Measurements from ENCODE around the gene RPTOR. TPM values are rescaled to one million over a fixed set of nuclear protein-coding genes. Genes with fewer than 3 reads are reported as not detected.

RPTOR gene
- total and polyA plus RNA-seq, 4 experiments from 2014 or later, result 2.4 to 51.8 (median 29.6) TPM

- Histone ChIP-seq H3K9me3 (ENCODE audit: control insufficient read depth in 1 of 2, low read length in 2 of 2) (no peaks in the 10 kb centered on the region), H3K27ac (ENCODE audit: low read depth, low read length) (no peak overlapping the region), H3K4me1 (ENCODE audit: insufficient read depth, low read length) (peaks cover 44% of the 10 kb centered on the region), H3K36me3 (ENCODE audit: insufficient read depth, low read length) (no peaks in the 10 kb centered on the region), H3K4me3 (ENCODE audit: low read length in 2 of 2) (no peak overlapping the region), H3K27me3 (ENCODE audit: insufficient read depth, low read length) (no peaks in the 10 kb centered on the region)
- Mint-ChIP-seq H3K27ac (no peak overlapping the region), H3K9me3 (peaks cover 0 to under 1% (median 0%) of the 10 kb centered on the region in 8 donors), H3K4me3 (peak overlapping the region in 3 of 8 donors; percentile 7 to 69 (median 57)), H3K4me1 (peaks cover 28 to 57% (median 41%) of the 10 kb centered on the region in 4 donors), H3K27me3 (no peaks in the 10 kb centered on the region), H3K36me3 (peaks cover 2 to 34% of the 10 kb centered on the region in 2 donors)
- ChIA-PET POLR2A (ENCODE audit: partially characterized antibody) (no interaction called here), CTCF (ENCODE audit: partially characterized antibody) (interaction anchor here (1.8 kb wide), 1 partner anchor 255 kb away, joined by 5 read pairs; no protein-coding TSS in a partner anchor)
- no peak for DNase-seq
- intact Hi-C loops (cut with micrococcal nuclease), result no loop called here
These were observed 99.9 kb downstream of the RPTOR start for GRCh38 chr17:80644536-80644935.

DNA sequence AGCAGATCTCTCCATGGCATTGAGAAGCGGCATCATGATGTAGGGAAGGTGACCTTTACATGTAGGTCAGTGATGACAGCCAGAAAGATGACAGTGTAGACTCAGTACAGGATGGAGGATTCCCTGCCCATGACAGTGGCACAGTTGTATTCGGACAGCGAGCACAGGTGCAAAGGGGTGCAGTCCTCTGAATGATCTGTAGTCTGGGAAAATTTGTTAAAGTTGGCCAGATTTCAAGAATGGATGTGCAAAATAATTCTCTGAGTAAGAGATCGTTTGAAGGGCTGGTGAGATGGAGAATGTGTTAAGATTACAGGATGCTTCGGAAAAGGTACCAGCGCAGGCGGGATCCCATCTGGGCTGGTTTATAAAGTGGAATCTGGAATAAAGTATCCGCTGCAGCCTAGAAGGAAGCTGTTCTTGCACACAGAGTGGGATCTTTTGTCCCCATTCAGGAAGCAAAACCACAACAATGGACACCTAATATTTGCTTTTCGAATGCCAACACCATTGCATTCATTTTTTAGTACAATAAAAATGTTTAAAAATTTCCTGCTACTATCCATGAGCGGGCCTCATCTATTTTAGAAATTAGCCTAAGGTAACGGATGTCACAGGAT lies 101.2 kb downstream of the RPTOR start:
- DNase-seq, result no peak
- H3K9me3 ChIP-seq (ENCODE audit: control insufficient read depth in 1 of 2, low read length in 2 of 2), result no peaks in the 10 kb centered on the region
- Mint-ChIP-seq H3K27me3 (no peaks in the 10 kb centered on the region), H3K4me1 (peaks cover 36 to 69% (median 51%) of the 10 kb centered on the region in 4 donors), H3K4me3 (peak overlapping the region in 5 of 8 donors; percentile 21 to 66 (median 53)), H3K9me3 (peaks cover 0 to 2% (median 0%) of the 10 kb centered on the region in 8 donors), H3K27ac (peak overlapping the region in 2 of 7 donors; percentile 72 to 79), H3K36me3 (peaks cover 2 to 32% of the 10 kb centered on the region in 2 donors)
- POLR2A ChIA-PET (ENCODE audit: partially characterized antibody), result no interaction called here
- H3K36me3 ChIP-seq (ENCODE audit: insufficient read depth, low read length), result no peaks in the 10 kb centered on the region
- CTCF ChIA-PET (ENCODE audit: partially characterized antibody), result interaction anchor here (1.8 kb wide), 1 partner anchor 254 kb away, joined by 5 read pairs; no protein-coding TSS in a partner anchor
- no peak overlapping the region for H3K27ac ChIP-seq (ENCODE audit: low read depth, low read length)
- intact Hi-C loops (cut with micrococcal nuclease), result no loop called here
- H3K4me1 ChIP-seq (ENCODE audit: insufficient read depth, low read length), result peaks cover 57% of the 10 kb centered on the region
- H3K4me3 ChIP-seq (ENCODE audit: low read length in 2 of 2), result no peak overlapping the region
- H3K27me3 ChIP-seq (ENCODE audit: insufficient read depth, low read length), result no peaks in the 10 kb centered on the region

DNA sequence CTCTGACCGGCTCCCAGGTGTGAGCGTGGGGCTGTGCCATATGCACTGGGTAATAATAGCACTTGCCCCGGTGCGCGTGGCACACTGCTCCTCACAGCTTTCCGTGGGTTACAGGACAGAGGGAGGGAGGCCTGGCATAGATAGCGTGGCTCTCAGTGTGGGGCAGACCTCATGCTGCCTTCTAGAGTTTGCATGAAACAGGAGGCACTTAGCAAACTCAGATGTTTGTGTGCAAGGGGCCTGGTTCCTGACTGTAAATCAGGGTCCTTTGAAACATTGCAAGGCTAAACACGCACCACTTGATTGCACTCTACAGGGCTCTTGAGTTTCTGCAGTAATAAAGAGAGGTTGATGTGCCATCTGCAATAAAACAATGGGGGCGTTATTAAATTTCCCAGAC lies 101.7 kb downstream of the RPTOR start:
- Mint-ChIP-seq H3K36me3 (peaks cover 4 to 33% of the 10 kb centered on the region in 2 donors), H3K4me1 (peaks cover 40 to 74% (median 55%) of the 10 kb centered on the region in 4 donors), H3K4me3 (no peak overlapping the region), H3K27me3 (no peaks in the 10 kb centered on the region), H3K9me3 (peaks cover 0 to 2% (median 0%) of the 10 kb centered on the region in 8 donors), H3K27ac (no peak overlapping the region)
- Histone ChIP-seq H3K27ac (ENCODE audit: low read depth, low read length) (no peak overlapping the region), H3K4me1 (ENCODE audit: insufficient read depth, low read length) (peaks cover 61% of the 10 kb centered on the region), H3K36me3 (ENCODE audit: insufficient read depth, low read length) (no peaks in the 10 kb centered on the region), H3K9me3 (ENCODE audit: control insufficient read depth in 1 of 2, low read length in 2 of 2) (no peaks in the 10 kb centered on the region), H3K27me3 (ENCODE audit: insufficient read depth, low read length) (no peaks in the 10 kb centered on the region), H3K4me3 (ENCODE audit: low read length in 2 of 2) (no peak overlapping the region)
- POLR2A ChIA-PET (ENCODE audit: partially characterized antibody), result interaction anchor here (2.1 kb wide), 1 partner anchor 9 kb away, joined by 8 read pairs; no protein-coding TSS in a partner anchor
- intact Hi-C loops (cut with micrococcal nuclease), result no loop called here
- CTCF ChIA-PET (ENCODE audit: partially characterized antibody), result interaction anchor here (1.7 kb wide), 1 partner anchor 253 kb away, joined by 8 read pairs; no protein-coding TSS in a partner anchor
- no peak for DNase-seq

GRCh38 chr17:80647746-80648145 lies 103.1 kb downstream of the RPTOR start:
- ChIA-PET POLR2A (ENCODE audit: partially characterized antibody) (interaction anchor here (1.1 to 2.2 kb wide), 5 partner anchors 10 to 186 kb away, joined by 4 to 9 read pairs (median 6); no protein-coding TSS in a partner anchor), CTCF (ENCODE audit: partially characterized antibody) (interaction anchor here (1.0 to 1.7 kb wide), 3 partner anchors 9 to 251 kb away, joined by 3 to 8 read pairs (median 4); no protein-coding TSS in a partner anchor)
- no peak for DNase-seq
- no peaks in the 10 kb centered on the region for H3K36me3 ChIP-seq (ENCODE audit: insufficient read depth, low read length)
- H3K27me3 ChIP-seq (ENCODE audit: insufficient read depth, low read length), result no peaks in the 10 kb centered on the region
- no peaks in the 10 kb centered on the region for H3K9me3 ChIP-seq (ENCODE audit: control insufficient read depth in 1 of 2, low read length in 2 of 2)
- Mint-ChIP-seq H3K4me1 (peaks cover 46 to 82% (median 63%) of the 10 kb centered on the region in 4 donors), H3K27ac (peak overlapping the region; percentile 3 to 95 (median 77)), H3K27me3 (no peaks in the 10 kb centered on the region), H3K4me3 (peak overlapping the region in 7 of 8 donors; percentile 5 to 75 (median 59)), H3K9me3 (peaks cover 0 to 2% (median 0%) of the 10 kb centered on the region in 8 donors), H3K36me3 (peaks cover 4 to 33% of the 10 kb centered on the region in 2 donors)
- H3K4me1 ChIP-seq (ENCODE audit: insufficient read depth, low read length), result peaks cover 61% of the 10 kb centered on the region
- intact Hi-C loops (cut with micrococcal nuclease), result loop anchor here (2.0 kb wide), 1 partner anchor 17 kb away; no protein-coding TSS in a partner anchor
- H3K4me3 ChIP-seq (ENCODE audit: low read length in 2 of 2), result no peak overlapping the region
- H3K27ac ChIP-seq (ENCODE audit: low read depth, low read length), result no peak overlapping the region

DNA sequence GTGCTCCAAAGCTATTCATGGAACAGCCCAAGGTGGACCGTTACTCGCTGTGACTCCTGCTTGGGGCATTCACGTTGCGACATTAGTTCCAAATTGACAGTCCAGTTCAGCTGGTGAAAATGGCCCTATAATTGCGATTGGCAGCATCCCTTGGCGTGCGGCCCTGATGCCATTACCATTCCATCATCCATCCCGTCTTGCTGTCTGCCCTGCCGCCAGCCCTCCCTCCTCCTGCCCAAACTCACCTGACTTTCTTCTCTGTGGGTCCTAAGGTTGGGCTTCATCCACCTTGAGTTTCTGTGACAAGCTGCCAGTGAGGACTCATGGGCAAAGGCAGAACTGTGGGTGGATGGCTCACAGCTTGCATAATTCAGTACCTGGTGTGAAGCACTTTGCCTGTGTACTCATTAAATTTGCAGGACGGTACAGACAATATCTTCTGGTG lies 104.6 kb downstream of the RPTOR start:
- Mint-ChIP-seq H3K4me1 (peaks cover 47 to 82% (median 65%) of the 10 kb centered on the region in 4 donors), H3K9me3 (peaks cover 0 to 2% (median 0%) of the 10 kb centered on the region in 8 donors), H3K27ac (peak overlapping the region; percentile 49 to 95 (median 88)), H3K4me3 (peak overlapping the region in 7 of 8 donors; percentile 59 to 89 (median 74)), H3K27me3 (no peaks in the 10 kb centered on the region), H3K36me3 (peaks cover 2 to 26% of the 10 kb centered on the region in 2 donors)
- CTCF ChIA-PET (ENCODE audit: partially characterized antibody), result interaction anchor here (0.8 to 1.4 kb wide), 3 partner anchors 11 to 250 kb away, joined by 3 read pairs; no protein-coding TSS in a partner anchor
- Histone ChIP-seq H3K4me1 (ENCODE audit: insufficient read depth, low read length) (peaks cover 61% of the 10 kb centered on the region), H3K27ac (ENCODE audit: low read depth, low read length) (peak overlapping the region; percentile 3), H3K9me3 (ENCODE audit: control insufficient read depth in 1 of 2, low read length in 2 of 2) (no peaks in the 10 kb centered on the region), H3K4me3 (ENCODE audit: low read length in 2 of 2) (peak overlapping the region in 1 of 2 donors; percentile 51), H3K27me3 (ENCODE audit: insufficient read depth, low read length) (no peaks in the 10 kb centered on the region), H3K36me3 (ENCODE audit: insufficient read depth, low read length) (no peaks in the 10 kb centered on the region)
- intact Hi-C loops (cut with micrococcal nuclease), result loop anchor here (2.0 kb wide), 1 partner anchor 16 kb away; no protein-coding TSS in a partner anchor
- POLR2A ChIA-PET (ENCODE audit: partially characterized antibody), result interaction anchor here (0.7 to 3.0 kb wide), 11 partner anchors 11 to 240 kb away, joined by 3 to 21 read pairs (median 4); no protein-coding TSS in a partner anchor
- no peak for DNase-seq

DNA sequence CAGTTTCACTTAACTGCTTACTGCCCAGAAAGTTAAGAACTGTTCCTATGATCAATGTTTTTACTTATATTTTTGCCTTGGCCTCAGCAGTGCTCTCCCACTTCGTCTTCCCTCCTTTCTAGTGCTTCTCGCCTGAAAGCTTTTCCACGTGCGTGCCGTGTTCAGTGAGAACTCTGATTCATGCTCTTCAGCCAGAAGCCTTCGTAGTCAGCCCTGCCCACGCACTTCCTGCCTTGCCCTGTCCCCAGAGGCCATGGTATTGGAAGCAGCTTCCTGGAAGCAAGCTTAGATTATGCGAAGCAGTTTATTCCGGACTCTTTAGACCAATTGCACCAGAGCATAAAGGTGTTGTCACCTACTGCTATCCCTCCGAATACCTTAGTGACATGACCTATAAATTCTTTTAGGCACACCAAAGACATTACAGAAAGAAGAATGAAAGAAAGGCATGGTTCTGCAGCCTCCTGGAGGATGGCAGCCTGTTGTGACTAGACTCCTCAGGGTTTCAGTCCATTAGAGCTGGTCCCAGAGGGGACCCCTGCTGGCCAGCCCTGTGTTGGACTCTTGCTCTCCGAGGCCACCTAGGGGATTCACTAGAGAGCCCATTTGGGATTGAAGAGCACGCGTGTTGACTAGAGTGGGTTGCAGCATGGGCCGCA lies 105.2 kb downstream of the RPTOR start:
- Histone ChIP-seq H3K9me3 (ENCODE audit: control insufficient read depth in 1 of 2, low read length in 2 of 2) (no peaks in the 10 kb centered on the region), H3K27ac (ENCODE audit: low read depth, low read length) (peak overlapping the region; percentile 3), H3K4me3 (ENCODE audit: low read length in 2 of 2) (peak overlapping the region in 1 of 2 donors; percentile 51), H3K27me3 (ENCODE audit: insufficient read depth, low read length) (no peaks in the 10 kb centered on the region), H3K36me3 (ENCODE audit: insufficient read depth, low read length) (no peaks in the 10 kb centered on the region), H3K4me1 (ENCODE audit: insufficient read depth, low read length) (peaks cover 61% of the 10 kb centered on the region)
- H3K36me3 Mint-ChIP-seq, result peaks cover 2 to 24% of the 10 kb centered on the region in 2 donors
- peaks cover 0 to 2% (median 0%) of the 10 kb centered on the region in 8 donors for H3K9me3 Mint-ChIP-seq
- intact Hi-C loops (cut with micrococcal nuclease), result loop anchor here (2.0 kb wide), 1 partner anchor 15 kb away; no protein-coding TSS in a partner anchor
- H3K4me3 Mint-ChIP-seq, result peak overlapping the region; percentile 59 to 89 (median 73)
- peak overlapping the region; percentile 49 to 95 (median 88) for H3K27ac Mint-ChIP-seq
- H3K27me3 Mint-ChIP-seq, result no peaks in the 10 kb centered on the region
- CTCF ChIA-PET (ENCODE audit: partially characterized antibody), result interaction anchor here (1.3 to 1.4 kb wide), 2 partner anchors 74 to 250 kb away, joined by 3 read pairs; no protein-coding TSS in a partner anchor
- DNase-seq, result peak; percentile 45 to 77 (median 56)
- H3K4me1 Mint-ChIP-seq, result peaks cover 47 to 80% (median 64%) of the 10 kb centered on the region in 4 donors
- POLR2A ChIA-PET (ENCODE audit: partially characterized antibody), result interaction anchor here (1.0 to 3.0 kb wide), 10 partner anchors 12 to 242 kb away, joined by 3 to 21 read pairs (median 4); no protein-coding TSS in a partner anchor

Measured in CD4-positive, alpha-beta memory T cell (primary cell).